CD4-positive, alpha-beta T cell treated with Interferon gamma for 1 hour (primary cell): ENCODE data around the gene RNF215.
A peak's percentile ranks its signal among the peaks of the same experiment; 100 is the strongest.

ENCODE experiments used
- DNase-seq: peaks from one replicate; pipeline ENCODE4 v3.0.0-alpha.2; 2020

The RNF215 gene

GRCh38 chr22:30386960-30387827, at the start of gene RNF215:
TSS of gene RNF215 (minus strand) at chr22:30387411. CDS start at chr22:30387313, 98 bp downstream.
- peak; percentile 78 for DNase-seq

- DNase-seq = no peak
These were observed 49.0 kb upstream of the RNF215 start for GRCh38 chr22:30436196-30436595.

GRCh38 chr22:30435674-30436126, 48.5 kb upstream of the RNF215 start:
- peak; percentile 97 for DNase-seq

- DNase-seq = no peak
These were observed 47.6 kb upstream of the RNF215 start for GRCh38 chr22:30434843-30435242.

- DNase-seq = no peak
These were observed 46.6 kb upstream of the RNF215 start for GRCh38 chr22:30433773-30434172.

GRCh38 chr22:30433227-30433626, 46.0 kb upstream of the RNF215 start:
- DNase-seq = no peak

GRCh38 chr22:30432520-30432919, 45.3 kb upstream of the RNF215 start:
- DNase-seq = no peak

GRCh38 chr22:30432096-30432495, 44.9 kb upstream of the RNF215 start:
- no peak for DNase-seq

- no peak for DNase-seq
These were observed 43.7 kb upstream of the RNF215 start for GRCh38 chr22:30430933-30431332.

- DNase-seq = no peak
These were observed 42.7 kb upstream of the RNF215 start for GRCh38 chr22:30429887-30430286.

- DNase-seq = no peak
These were observed 40.7 kb upstream of the RNF215 start for GRCh38 chr22:30427871-30428270.

GRCh38 chr22:30426388-30427353, 39.5 kb upstream of the RNF215 start:
- peak; percentile 86 for DNase-seq

- DNase-seq = peak; percentile 43
These were observed 38.6 kb upstream of the RNF215 start, which contains the start of gene MTFP1 for GRCh38 chr22:30425616-30426387. TSS of gene MTFP1 (plus strand) at chr22:30425768. CDS start at chr22:30425880, 112 bp downstream.

- no peak for DNase-seq
These were observed 38.1 kb upstream of the RNF215 start for GRCh38 chr22:30425327-30425615.

GRCh38 chr22:30424534-30425326, 37.5 kb upstream of the RNF215 start:
- DNase-seq = no peak

GRCh38 chr22:30423959-30424533, 36.8 kb upstream of the RNF215 start:
- peak; percentile 99 for DNase-seq

- no peak for DNase-seq
These were observed 36.2 kb upstream of the RNF215 start for GRCh38 chr22:30423301-30423958.

GRCh38 chr22:30422481-30423300, 35.5 kb upstream of the RNF215 start:
- DNase-seq = peak; percentile 20

- DNase-seq = no peak
These were observed 34.7 kb upstream of the RNF215 start for GRCh38 chr22:30421695-30422480.
